CD4-positive, alpha-beta T cell treated with Interleukin-4 for 4 hours (primary cell): Measurements from ENCODE around the gene NSMCE4A.
A peak's percentile ranks its signal among the peaks of the same experiment; 100 is the strongest.
"Not testable (repeated sequence)": the region's sequence is repeated elsewhere in the genome, so short reads cannot be mapped to it uniquely, and the experiment has no call there.

Experiments used
- DNase-seq: peaks from one replicate; pipeline ENCODE4 v3.0.0-alpha.2; 2020

NSMCE4A gene

GRCh38 chr10:121974535-121975294, at the start of gene NSMCE4A:
Gene NSMCE4A (minus strand): TSS chr10:121975217. CDS start chr10:121975165, 52 bp downstream.
- peak; percentile 74 for DNase-seq

- not testable (repeated sequence) for DNase-seq
Observed at GRCh38 chr10:122023257-122023656, 48.2 kb upstream of the NSMCE4A start.

GRCh38 chr10:122022276-122022675, 47.3 kb upstream of the NSMCE4A start:
- no peak for DNase-seq

- DNase-seq = no peak
Observed at GRCh38 chr10:122021828-122022227, 46.8 kb upstream of the NSMCE4A start.

- no peak for DNase-seq
Observed at GRCh38 chr10:122021379-122021778, 46.4 kb upstream of the NSMCE4A start.

- no peak for DNase-seq
Observed at GRCh38 chr10:122020226-122020625, 45.2 kb upstream of the NSMCE4A start.

GRCh38 chr10:122019414-122019975, 44.5 kb upstream of the NSMCE4A start:
- DNase-seq = no peak

GRCh38 chr10:122018951-122019413, 44.0 kb upstream of the NSMCE4A start:
- no peak for DNase-seq

- no peak for DNase-seq
Observed at GRCh38 chr10:122018491-122018890, 43.5 kb upstream of the NSMCE4A start.

- not testable (repeated sequence) for DNase-seq
Observed at GRCh38 chr10:122017926-122018325, 42.9 kb upstream of the NSMCE4A start.

GRCh38 chr10:122014652-122015248, 39.7 kb upstream of the NSMCE4A start:
- DNase-seq = no peak

- DNase-seq = no peak
Observed at GRCh38 chr10:122013311-122013780, 38.3 kb upstream of the NSMCE4A start.

GRCh38 chr10:122012731-122013130, 37.7 kb upstream of the NSMCE4A start:
- no peak for DNase-seq

GRCh38 chr10:122010405-122011050, 35.5 kb upstream of the NSMCE4A start:
- no peak for DNase-seq

GRCh38 chr10:122007415-122007814, 32.4 kb upstream of the NSMCE4A start:
- no peak for DNase-seq

GRCh38 chr10:122001698-122002097, 26.7 kb upstream of the NSMCE4A start:
- no peak for DNase-seq

- DNase-seq = no peak
Observed at GRCh38 chr10:121999301-121999700, 24.3 kb upstream of the NSMCE4A start.

- no peak for DNase-seq
Observed at GRCh38 chr10:121998462-121998861, 23.4 kb upstream of the NSMCE4A start.

GRCh38 chr10:121994429-121994941, 19.5 kb upstream of the NSMCE4A start:
- no peak for DNase-seq

GRCh38 chr10:121991727-121992126, 16.7 kb upstream of the NSMCE4A start:
- DNase-seq = not testable (repeated sequence)

- no peak for DNase-seq
Observed at GRCh38 chr10:121990015-121990677, 15.1 kb upstream of the NSMCE4A start.
